Mesenchymal stem cell (in vitro differentiated cells and primary cell): Measurements from ENCODE around the gene ENG.
A peak's percentile ranks its signal among the peaks of the same experiment; 100 is the strongest.

Experiments
- DNase-seq: peaks from one replicate; pipeline ENCODE4 v3.0.0-alpha.2; 2013
- H2AFZ ChIP-seq: one replicate; pipeline ENCODE4 v1.6.1; 2013; ENCODE audit warnings: low read depth, mild to moderate bottlenecking, control low read depth, inconsistent platforms, low read length, moderate library complexity
- H2AK5ac ChIP-seq: 2 replicates; pipeline ENCODE4 v1.6.1; 2013; ENCODE audit warnings: low read length, moderate library complexity, mild to moderate bottlenecking, inconsistent platforms; ENCODE audit not compliant: severe bottlenecking
- H2BK120ac ChIP-seq: one replicate; pipeline ENCODE4 v1.6.1; 2013; ENCODE audit warnings: low read depth, mild to moderate bottlenecking, inconsistent platforms, low read length, moderate library complexity
- H2BK12ac ChIP-seq, 2 experiments: one replicate each; pipeline ENCODE4 v1.6.1; 2013; ENCODE audit warnings: inconsistent platforms in 2 of 2, low read length in 2 of 2, mild to moderate bottlenecking in 2 of 2, moderate library complexity in 2 of 2, control low read depth in 1 of 2
- H2BK15ac ChIP-seq: one replicate; pipeline ENCODE4 v1.6.1; 2013; ENCODE audit warnings: mild to moderate bottlenecking, low read depth, inconsistent platforms; ENCODE audit not compliant: poor library complexity, severe bottlenecking
- H2BK5ac ChIP-seq: 2 replicates; pipeline ENCODE4 v1.6.1; 2013; ENCODE audit warnings: low read depth, mild to moderate bottlenecking, low read length, control low read depth, inconsistent platforms; ENCODE audit not compliant: poor library complexity, severe bottlenecking
- H3K14ac ChIP-seq, 2 experiments: one replicate each; pipeline ENCODE4 v1.6.1; 2013; ENCODE audit warnings: inconsistent platforms in 2 of 2, low read length in 2 of 2, control low read depth in 1 of 2, mild to moderate bottlenecking in 1 of 2, moderate library complexity in 1 of 2
- H3K18ac ChIP-seq, 2 experiments: one replicate each; pipeline ENCODE4 v1.6.1; 2013; ENCODE audit warnings: inconsistent platforms in 2 of 2, low read length in 2 of 2, control low read depth in 1 of 2, low read depth in 1 of 2, mild to moderate bottlenecking in 1 of 2
- H3K23ac ChIP-seq, 2 experiments: one replicate each; pipeline ENCODE4 v1.6.1; 2013; ENCODE audit warnings: inconsistent platforms in 2 of 2, low read length in 2 of 2, mild to moderate bottlenecking in 2 of 2, moderate library complexity in 2 of 2, control low read depth in 1 of 2
- H3K27ac ChIP-seq: 2 replicates; pipeline ENCODE4 v1.5.1; 2013; ENCODE audit warnings: mild to moderate bottlenecking, moderate library complexity, low read length, control low read depth, inconsistent platforms; ENCODE audit not compliant: poor library complexity, severe bottlenecking
- H3K27me3 ChIP-seq, 2 experiments: 2 replicates each; pipeline versions ENCODE4 v1.6.1 to v1.7.0; 2013; ENCODE audit warnings: low read length in 2 of 2, mild to moderate bottlenecking in 2 of 2, moderate library complexity in 2 of 2, control low read depth in 1 of 2, inconsistent platforms in 1 of 2; ENCODE audit not compliant: control insufficient read depth in 1 of 2, insufficient read depth in 1 of 2
- H3K36me3 ChIP-seq, 2 experiments: 2 replicates each; pipeline versions ENCODE4 v1.6.1 to v1.7.0; 2013; ENCODE audit warnings: low read length in 2 of 2, control low read depth in 1 of 2, inconsistent platforms in 1 of 2, low read depth in 1 of 2, mild to moderate bottlenecking in 1 of 2; ENCODE audit not compliant: insufficient read depth in 2 of 2, control insufficient read depth in 1 of 2
- H3K4ac ChIP-seq, 2 experiments: one replicate each; pipeline ENCODE4 v1.6.1; 2013; ENCODE audit warnings: inconsistent platforms in 2 of 2, low read length in 2 of 2, mild to moderate bottlenecking in 2 of 2, moderate library complexity in 2 of 2, control low read depth in 1 of 2, low read depth in 1 of 2
- H3K4me1 ChIP-seq: 2 replicates; pipeline ENCODE4 v1.6.1; 2013; ENCODE audit warnings: low read depth, low read length, control low read depth; ENCODE audit not compliant: control insufficient read depth, insufficient read depth
- H3K4me2 ChIP-seq: 2 replicates; pipeline ENCODE4 v1.6.1; 2013; ENCODE audit warnings: low read length, mild to moderate bottlenecking, inconsistent platforms; ENCODE audit not compliant: poor library complexity, severe bottlenecking
- H3K4me3 ChIP-seq, 2 experiments: 2 replicates each; pipeline versions ENCODE4 v1.5.1 to v1.7.0; 2013; ENCODE audit warnings: low read length in 2 of 2, mild to moderate bottlenecking in 2 of 2, control low read depth in 1 of 2, low read depth in 1 of 2; ENCODE audit not compliant: insufficient read depth in 1 of 2
- H3K79me1 ChIP-seq: replicated peaks from 2 replicates; pipeline ENCODE4 v1.6.1; 2013; ENCODE audit warnings: mild to moderate bottlenecking, control low read depth, low read length, inconsistent platforms; ENCODE audit not compliant: poor library complexity, severe bottlenecking
- H3K9ac ChIP-seq: 2 replicates; pipeline ENCODE4 v1.7.0; 2013; ENCODE audit warnings: mild to moderate bottlenecking, low read length, moderate library complexity
- H3K9me3 ChIP-seq: 2 replicates; pipeline ENCODE4 v1.7.0; 2013; ENCODE audit warnings: mild to moderate bottlenecking, low read length; ENCODE audit not compliant: control insufficient read depth
- H4K8ac ChIP-seq: one replicate; pipeline ENCODE4 v1.6.1; 2013; ENCODE audit warnings: inconsistent platforms, mild to moderate bottlenecking, low read length, moderate library complexity
- H4K91ac ChIP-seq: one replicate; pipeline ENCODE4 v1.6.1; 2013; ENCODE audit warnings: mild to moderate bottlenecking, low read length, inconsistent platforms
- WGBS: methylation state at CpG from one replicate; pipeline ENCODE4 v1.1.7; 2013; ENCODE audit warnings: mixed read lengths; 5-methylcytosine and 5-hydroxymethylcytosine counted together

The ENG gene

DNA sequence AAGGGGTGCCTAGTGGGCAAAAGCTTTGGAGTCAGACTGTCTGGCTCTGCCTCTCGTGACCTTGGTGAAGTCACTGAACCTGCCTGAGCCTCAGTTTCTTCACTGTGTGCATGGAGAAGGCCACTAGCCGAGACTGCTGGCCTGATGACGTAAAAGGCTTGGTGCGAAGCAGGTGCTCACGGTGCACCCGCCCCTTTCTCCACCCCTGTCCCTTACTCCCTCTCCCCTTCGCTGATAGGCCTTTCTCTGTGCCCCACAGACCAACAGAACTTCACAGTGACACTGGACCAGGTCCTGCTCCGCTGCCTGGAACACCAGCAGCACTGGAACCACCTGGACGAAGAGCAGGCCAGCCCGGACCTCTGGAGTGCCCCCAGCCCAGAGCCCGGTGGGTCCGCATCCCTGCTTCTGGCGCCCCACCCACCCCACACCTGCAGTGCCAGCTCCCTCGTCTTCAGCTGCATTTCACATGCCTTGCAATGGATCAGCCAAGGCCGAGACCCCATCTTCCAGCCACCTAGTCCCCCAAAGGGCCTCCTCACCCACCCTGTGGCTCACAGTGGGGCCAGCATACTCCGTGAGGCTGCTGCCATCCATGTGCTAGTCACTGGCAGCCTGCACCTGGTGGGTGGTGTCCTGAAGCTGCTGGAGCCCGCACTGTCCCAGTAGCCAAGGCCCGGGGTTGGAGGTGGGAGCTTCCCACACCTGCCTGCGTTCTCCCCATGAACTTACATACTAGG is 41.4 kb downstream of the ENG start:
- Histone ChIP-seq H2BK120ac (no peak overlapping the region), H3K9me3 (no peaks in the 10 kb centered on the region), H2BK15ac (no peak overlapping the region), H4K8ac (no peak overlapping the region), H3K4me1 (peaks cover 12% of the 10 kb centered on the region), H3K27me3 (no peaks in the 10 kb centered on the region), H3K36me3 (peaks cover 88 to 90% of the 10 kb centered on the region in 2 experiments), H3K18ac (no peak overlapping the region), H2AFZ (no peak overlapping the region), H3K4me3 (no peak overlapping the region), H3K9ac (no peak overlapping the region), H3K79me1 (peaks cover 22% of the 10 kb centered on the region), H2BK5ac (no peak overlapping the region), H3K23ac (no peak overlapping the region), H2BK12ac (peak overlapping the region in 1 of 2 experiments; percentile 31), H3K4me2 (no peak overlapping the region), H3K27ac (no peak overlapping the region), H3K14ac (no peak overlapping the region), H2AK5ac (no peak overlapping the region), H4K91ac (peak overlapping the region; percentile 15), H3K4ac (no peak overlapping the region)
- DNase-seq: no peak
- 98% methylated on average over 18 of the region's 19 CpGs for WGBS

- H3K18ac ChIP-seq: no peak overlapping the region
- no peak overlapping the region for H3K23ac ChIP-seq
- 92% methylated on average over 2 of the region's 6 CpGs for WGBS
These were observed 42.4 kb downstream of the ENG start for GRCh38 chr9:127812011-127812410.

GRCh38 chr9:127810378-127811187 is 43.9 kb downstream of the ENG start:
- Histone ChIP-seq H3K36me3 (peaks cover 84 to 92% of the 10 kb centered on the region in 2 experiments), H3K4me3 (no peak overlapping the region), H3K9me3 (no peaks in the 10 kb centered on the region), H2AK5ac (no peak overlapping the region), H2BK5ac (no peak overlapping the region), H4K91ac (no peak overlapping the region), H3K4me2 (no peak overlapping the region), H3K4me1 (peaks cover 8% of the 10 kb centered on the region), H2BK15ac (no peak overlapping the region), H2BK120ac (no peak overlapping the region), H2BK12ac (peak overlapping the region in 1 of 2 experiments; percentile 77), H3K4ac (no peak overlapping the region), H3K14ac (no peak overlapping the region), H3K18ac (peak overlapping the region in 1 of 2 experiments; percentile 49), H3K27me3 (no peaks in the 10 kb centered on the region), H3K27ac (no peak overlapping the region), H3K9ac (peak overlapping the region; percentile 10), H3K23ac (no peak overlapping the region), H3K79me1 (peaks cover 33% of the 10 kb centered on the region), H2AFZ (no peak overlapping the region), H4K8ac (peak overlapping the region; percentile 38)
- DNase-seq: no peak
- WGBS: 99% methylated on average over 10 of the region's 10 CpGs

More at GRCh38 chr9:127812011-127812410, 42.4 kb downstream of the ENG start:
- Histone ChIP-seq H2BK15ac (no peak overlapping the region), H3K4ac (no peak overlapping the region), H3K9me3 (no peaks in the 10 kb centered on the region), H2AFZ (no peak overlapping the region), H3K27me3 (no peaks in the 10 kb centered on the region), H2BK12ac (no peak overlapping the region), H3K79me1 (peaks cover 30% of the 10 kb centered on the region), H2BK5ac (no peak overlapping the region), H2AK5ac (no peak overlapping the region), H3K9ac (no peak overlapping the region), H3K27ac (no peak overlapping the region), H3K4me3 (no peak overlapping the region), H3K36me3 (peaks cover 88 to 90% of the 10 kb centered on the region in 2 experiments), H4K91ac (no peak overlapping the region), H3K14ac (no peak overlapping the region), H3K4me2 (no peak overlapping the region), H3K4me1 (peaks cover 8% of the 10 kb centered on the region), H2BK120ac (no peak overlapping the region), H4K8ac (no peak overlapping the region)
- DNase-seq: no peak
